Measurements from ENCODE around the gene FMOD. TPM values are rescaled to one million over a fixed set of nuclear protein-coding genes. Genes with fewer than 3 reads are reported as not detected.
A peak's percentile ranks its signal among the peaks of the same experiment; 100 is the strongest.

Gene FMOD
- total and polyA plus RNA-seq, 4 donors = 16.5 to 93.4 (median 32.8) TPM

DNA sequence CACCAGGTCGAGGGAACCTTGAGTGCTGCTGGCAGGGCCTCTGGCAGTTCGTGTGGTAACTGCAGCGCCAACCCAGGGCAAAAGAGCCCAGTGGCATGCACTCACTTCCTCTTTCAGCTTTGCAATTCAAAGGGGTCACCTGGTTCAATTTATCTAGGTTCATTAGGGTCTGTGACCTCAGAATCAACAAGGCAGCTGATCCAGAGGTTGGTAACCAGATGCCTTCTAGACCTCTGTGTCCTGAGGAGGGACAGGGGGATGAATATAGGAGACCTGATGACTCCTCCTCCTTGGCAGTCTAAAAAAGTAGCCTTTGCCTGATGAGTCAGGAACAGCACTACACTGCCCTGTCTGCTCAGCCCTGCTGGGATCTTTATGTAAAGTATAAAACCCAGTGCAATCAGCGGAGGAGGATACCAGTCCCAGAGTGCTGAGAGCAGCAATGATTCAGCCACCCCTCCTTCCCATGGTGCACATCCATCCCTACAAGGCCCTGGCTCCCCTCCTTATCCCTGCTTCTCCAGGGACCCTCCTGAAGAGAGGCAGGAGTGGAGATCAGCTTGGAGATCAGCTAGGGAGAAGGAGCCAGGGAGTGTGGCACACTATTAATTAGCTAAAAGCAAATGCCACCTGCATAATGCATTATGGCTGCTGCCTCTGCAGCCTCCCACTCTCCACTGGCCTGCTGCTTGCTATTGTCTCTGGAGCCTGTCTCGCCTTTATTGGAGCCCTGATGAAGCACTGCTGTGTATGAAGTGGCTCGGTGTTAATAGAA, 11.2 kb upstream of the FMOD start:
- Histone ChIP-seq H3K4me1 (ENCODE audit: control insufficient read depth in 5 of 5, insufficient read depth in 5 of 5, low read length in 5 of 5) (peaks cover 0 to 26% (median 13%) of the 10 kb centered on the region in 5 donors), H3K9me3 (ENCODE audit: control insufficient read depth in 4 of 4, insufficient read depth in 3 of 4, low read length in 3 of 4) (peaks cover 0 to 4% (median 0%) of the 10 kb centered on the region in 4 donors), H3K27me3 (ENCODE audit: control insufficient read depth in 3 of 3, insufficient read depth in 3 of 3, low read length in 2 of 3) (no peaks in the 10 kb centered on the region), H3K9ac (ENCODE audit: insufficient read depth in 1 of 2, low read length in 2 of 2) (no peak overlapping the region), H3K27ac (ENCODE audit: low read depth in 1 of 2, low read length in 1 of 2) (no peak overlapping the region), H3K36me3 (ENCODE audit: control insufficient read depth in 4 of 4, insufficient read depth in 4 of 4, low read length in 4 of 4) (no peaks in the 10 kb centered on the region), H3K4me3 (no peak overlapping the region)
- WGBS, 2 donors = 57 to 69% methylated on average over 6 of the region's 6 CpGs
- TF ChIP-seq, protein P1, sequence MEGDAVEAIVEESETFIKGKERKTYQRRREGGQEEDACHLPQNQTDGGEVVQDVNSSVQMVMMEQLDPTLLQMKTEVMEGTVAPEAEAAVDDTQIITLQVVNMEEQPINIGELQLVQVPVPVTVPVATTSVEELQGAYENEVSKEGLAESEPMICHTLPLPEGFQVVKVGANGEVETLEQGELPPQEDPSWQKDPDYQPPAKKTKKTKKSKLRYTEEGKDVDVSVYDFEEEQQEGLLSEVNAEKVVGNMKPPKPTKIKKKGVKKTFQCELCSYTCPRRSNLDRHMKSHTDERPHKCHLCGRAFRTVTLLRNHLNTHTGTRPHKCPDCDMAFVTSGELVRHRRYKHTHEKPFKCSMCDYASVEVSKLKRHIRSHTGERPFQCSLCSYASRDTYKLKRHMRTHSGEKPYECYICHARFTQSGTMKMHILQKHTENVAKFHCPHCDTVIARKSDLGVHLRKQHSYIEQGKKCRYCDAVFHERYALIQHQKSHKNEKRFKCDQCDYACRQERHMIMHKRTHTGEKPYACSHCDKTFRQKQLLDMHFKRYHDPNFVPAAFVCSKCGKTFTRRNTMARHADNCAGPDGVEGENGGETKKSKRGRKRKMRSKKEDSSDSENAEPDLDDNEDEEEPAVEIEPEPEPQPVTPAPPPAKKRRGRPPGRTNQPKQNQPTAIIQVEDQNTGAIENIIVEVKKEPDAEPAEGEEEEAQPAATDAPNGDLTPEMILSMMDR (IDR thresholded peaks at IDR 0.05; ENCODE audit: control extremely low read depth, extremely low read depth) = no peak
- DNase-seq (no peak), ATAC-seq (ENCODE audit: insufficient read depth, low FRiP score) (no peak)

DNA sequence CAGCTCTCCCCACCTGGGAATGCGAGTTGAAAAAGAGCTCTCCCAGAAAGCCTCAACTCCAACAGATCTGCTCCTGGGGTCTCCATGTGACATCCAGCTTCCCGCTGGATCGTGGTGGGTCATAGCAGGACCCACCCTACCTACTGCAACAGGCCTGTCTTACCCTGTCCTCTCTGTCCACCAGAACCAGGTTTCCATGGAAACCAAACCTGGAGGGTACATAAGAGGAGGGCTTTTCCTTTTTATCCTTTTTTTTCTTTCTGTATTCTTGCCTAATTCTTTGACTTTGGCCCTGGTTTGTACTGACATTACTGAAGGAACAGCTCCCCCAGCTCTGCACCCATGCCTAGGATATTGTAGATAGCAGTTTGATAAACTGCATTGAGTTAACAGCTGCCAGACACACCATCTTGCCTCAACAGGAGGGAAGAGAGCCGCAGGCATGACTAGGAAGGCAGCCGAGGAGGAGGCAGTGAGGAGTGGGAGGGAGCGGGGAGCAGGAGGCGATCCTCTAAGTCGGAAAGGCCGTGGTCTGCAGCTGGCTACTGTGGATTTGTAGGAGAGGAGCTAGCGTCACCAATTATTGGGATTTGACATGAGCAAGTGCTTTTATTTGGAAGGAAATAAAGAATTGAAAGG, 9.7 kb upstream of the FMOD start:
- H3K9me3 ChIP-seq (ENCODE audit: control insufficient read depth in 4 of 4, insufficient read depth in 3 of 4, low read length in 3 of 4) = no peaks in the 10 kb centered on the region
- H3K27me3 ChIP-seq (ENCODE audit: control insufficient read depth in 3 of 3, insufficient read depth in 3 of 3, low read length in 2 of 3) = no peaks in the 10 kb centered on the region
- no peak for DNase-seq
- no peak overlapping the region for H3K9ac ChIP-seq (ENCODE audit: insufficient read depth in 1 of 2, low read length in 2 of 2)
- H3K4me3 ChIP-seq = no peak overlapping the region
- 87 to 92% methylated on average over 10 of the region's 10 CpGs for WGBS, 2 donors
- no peaks in the 10 kb centered on the region for H3K36me3 ChIP-seq (ENCODE audit: control insufficient read depth in 4 of 4, insufficient read depth in 4 of 4, low read length in 4 of 4)
- ATAC-seq (ENCODE audit: insufficient read depth, low FRiP score) = no peak
- TF ChIP-seq, protein P1 (IDR thresholded peaks at IDR 0.05; ENCODE audit: control extremely low read depth, extremely low read depth) = no peak
- peaks cover 0 to 26% (median 13%) of the 10 kb centered on the region in 5 donors for H3K4me1 ChIP-seq (ENCODE audit: control insufficient read depth in 5 of 5, insufficient read depth in 5 of 5, low read length in 5 of 5)
- H3K27ac ChIP-seq (ENCODE audit: low read depth in 1 of 2, low read length in 1 of 2) = no peak overlapping the region

- no peak for ATAC-seq (ENCODE audit: insufficient read depth, low FRiP score)
- Histone ChIP-seq H3K9ac (ENCODE audit: insufficient read depth in 1 of 2, low read length in 2 of 2) (no peak overlapping the region), H3K27me3 (ENCODE audit: control insufficient read depth in 3 of 3, insufficient read depth in 3 of 3, low read length in 2 of 3) (no peaks in the 10 kb centered on the region), H3K36me3 (ENCODE audit: control insufficient read depth in 4 of 4, insufficient read depth in 4 of 4, low read length in 4 of 4) (no peaks in the 10 kb centered on the region), H3K4me3 (no peak overlapping the region), H3K27ac (ENCODE audit: low read depth in 1 of 2, low read length in 1 of 2) (no peak overlapping the region), H3K4me1 (ENCODE audit: control insufficient read depth in 5 of 5, insufficient read depth in 5 of 5, low read length in 5 of 5) (peaks cover 0 to 28% (median 7%) of the 10 kb centered on the region in 5 donors), H3K9me3 (ENCODE audit: control insufficient read depth in 4 of 4, insufficient read depth in 3 of 4, low read length in 3 of 4) (no peaks in the 10 kb centered on the region)
- TF ChIP-seq, protein P1 (IDR thresholded peaks at IDR 0.05; ENCODE audit: control extremely low read depth, extremely low read depth) = no peak
- DNase-seq = peak; percentile 87 to 95 (median 93)
Observed at GRCh38 chr1:203359010-203359571, 8.2 kb upstream of the FMOD start.

Data from lung (tissue), 12 donors.